ENCODE results near the gene PPM1H. TPM values are rescaled to one million over a fixed set of nuclear protein-coding genes. Genes with fewer than 3 reads are reported as not detected.

The PPM1H gene
- total RNA-seq, 4 donors from 2014 or later = 0.09 to 7.6 (median 0.76) TPM; not detected in 1

- TF ChIP-seq POLR2A (IDR thresholded peaks at IDR 0.05) (no peak), CTCF (IDR thresholded peaks at IDR 0.05) (no peak)
- intact Hi-C loops (cut with DNase I) = no loop called here
- DNase-seq = no peak
- Histone ChIP-seq H3K27me3 (no peaks in the 10 kb centered on the region), H3K4me1 (peaks cover 0 to 19% (median 3%) of the 10 kb centered on the region in 3 donors), H3K4me3 (no peak overlapping the region), H3K27ac (no peak overlapping the region), H3K36me3 (no peaks in the 10 kb centered on the region), H3K9me3 (no peaks in the 10 kb centered on the region)
- WGBS, 2 donors = 88 to 92% methylated on average over 5 of the region's 5 CpGs
Measured at GRCh38 chr12:62754706-62755105, 180.2 kb downstream of the PPM1H start.

GRCh38 chr12:62751810-62752155 lies 183.2 kb downstream of the PPM1H start:
- 83 to 100% methylated on average over 1 of the region's 2 CpGs for WGBS, 2 donors
- H3K27ac ChIP-seq = peak overlapping the region in 2 of 4 donors; percentile 12 to 57
- TF ChIP-seq POLR2A (IDR thresholded peaks at IDR 0.05) = no peak
- TF ChIP-seq CTCF (IDR thresholded peaks at IDR 0.05) = no peak

GRCh38 chr12:62750941-62751809 lies 183.8 kb downstream of the PPM1H start:
- Histone ChIP-seq H3K36me3 (no peaks in the 10 kb centered on the region), H3K27ac (peak overlapping the region in 3 of 4 donors; percentile 8 to 57 (median 12)), H3K27me3 (no peaks in the 10 kb centered on the region), H3K9me3 (no peaks in the 10 kb centered on the region), H3K4me1 (peaks cover 0 to 21% (median 3%) of the 10 kb centered on the region in 3 donors), H3K4me3 (no peak overlapping the region)
- TF ChIP-seq POLR2A (IDR thresholded peaks at IDR 0.05) = no peak
- TF ChIP-seq CTCF (IDR thresholded peaks at IDR 0.05) = no peak
- no peak for DNase-seq
- 50 to 68% methylated on average over 10 of the region's 10 CpGs for WGBS, 2 donors
- intact Hi-C loops (cut with DNase I) = no loop called here

More at GRCh38 chr12:62751810-62752155, 183.2 kb downstream of the PPM1H start:
- H3K4me1 ChIP-seq = peaks cover 0 to 19% (median 3%) of the 10 kb centered on the region in 3 donors
- H3K27me3 ChIP-seq = no peaks in the 10 kb centered on the region
- intact Hi-C loops (cut with DNase I) = no loop called here
- no peak overlapping the region for H3K4me3 ChIP-seq
- DNase-seq = no peak
- no peaks in the 10 kb centered on the region for H3K36me3 ChIP-seq
- H3K9me3 ChIP-seq = no peaks in the 10 kb centered on the region

GRCh38 chr12:62749586-62749985 lies 185.4 kb downstream of the PPM1H start:
- Histone ChIP-seq H3K4me1 (peaks cover 3 to 37% (median 5%) of the 10 kb centered on the region in 3 donors), H3K9me3 (no peaks in the 10 kb centered on the region), H3K4me3 (no peak overlapping the region), H3K27ac (no peak overlapping the region), H3K36me3 (no peaks in the 10 kb centered on the region), H3K27me3 (no peaks in the 10 kb centered on the region)
- no peak for TF ChIP-seq POLR2A (IDR thresholded peaks at IDR 0.05)
- TF ChIP-seq CTCF (IDR thresholded peaks at IDR 0.05) = no peak
- intact Hi-C loops (cut with DNase I) = no loop called here
- DNase-seq = no peak
- 70 to 92% methylated on average over 1 of the region's 1 CpG for whole genome bisulfite sequencing, 2 donors

GRCh38 chr12:62748941-62749468 lies 185.9 kb downstream of the PPM1H start:
- DNase-seq = no peak
- no peaks in the 10 kb centered on the region for H3K27me3 ChIP-seq
- WGBS, 2 donors = 87 to 96% methylated on average over 4 of the region's 4 CpGs
- intact Hi-C loops (cut with DNase I) = no loop called here
- no peaks in the 10 kb centered on the region for H3K9me3 ChIP-seq
- TF ChIP-seq POLR2A (IDR thresholded peaks at IDR 0.05) = no peak
- TF ChIP-seq CTCF (IDR thresholded peaks at IDR 0.05) = no peak
- no peak overlapping the region for H3K27ac ChIP-seq
- H3K36me3 ChIP-seq = no peaks in the 10 kb centered on the region
- H3K4me1 ChIP-seq = peaks cover 5 to 43% (median 7%) of the 10 kb centered on the region in 3 donors
- no peak overlapping the region for H3K4me3 ChIP-seq
